Fibroblast of skin of right biceps (primary cell): Measurements from ENCODE around the gene CAMTA1.
"Not testable (repeated sequence)": the region's sequence is repeated elsewhere in the genome, so short reads cannot be mapped to it uniquely, and the experiment has no call there.

ENCODE experiments used
- DNase-seq: peaks from one replicate; pipeline ENCODE4 v3.0.0-alpha.2; 2013

CAMTA1 gene

GRCh38 chr1:7362947-7363346 is 577.7 kb downstream of the CAMTA1 start:
- no peak for DNase-seq

GRCh38 chr1:7363450-7363849 is 578.2 kb downstream of the CAMTA1 start:
- no peak for DNase-seq

GRCh38 chr1:7365706-7366105 is 580.5 kb downstream of the CAMTA1 start:
- DNase-seq, result no peak

GRCh38 chr1:7366286-7366954 is 581.2 kb downstream of the CAMTA1 start:
- no peak for DNase-seq

- DNase-seq, result no peak
Measured at GRCh38 chr1:7366955-7367665, 581.9 kb downstream of the CAMTA1 start.

- DNase-seq, result no peak
Measured at GRCh38 chr1:7369866-7370265, 584.6 kb downstream of the CAMTA1 start.

- DNase-seq, result no peak
Measured at GRCh38 chr1:7371926-7372325, 586.7 kb downstream of the CAMTA1 start.

GRCh38 chr1:7372477-7373120 is 587.3 kb downstream of the CAMTA1 start:
- no peak for DNase-seq

- no peak for DNase-seq
Measured at GRCh38 chr1:7373251-7373650, 588.0 kb downstream of the CAMTA1 start.

- DNase-seq, result peak; percentile 38
Measured at GRCh38 chr1:7373876-7374562, 588.8 kb downstream of the CAMTA1 start.

- DNase-seq, result no peak
Measured at GRCh38 chr1:7374563-7375160, 589.4 kb downstream of the CAMTA1 start.

- DNase-seq, result no peak
Measured at GRCh38 chr1:7375329-7375728, 590.1 kb downstream of the CAMTA1 start.

GRCh38 chr1:7375781-7376660 is 590.8 kb downstream of the CAMTA1 start:
- DNase-seq, result no peak

- no peak for DNase-seq
Measured at GRCh38 chr1:7376676-7377075, 591.4 kb downstream of the CAMTA1 start.

GRCh38 chr1:7378346-7379130 is 593.3 kb downstream of the CAMTA1 start:
- DNase-seq, result no peak

- peak; percentile 77 for DNase-seq
Measured at GRCh38 chr1:7379441-7379971, 594.3 kb downstream of the CAMTA1 start.

GRCh38 chr1:7380068-7380467 is 594.8 kb downstream of the CAMTA1 start:
- not testable (repeated sequence) for DNase-seq

- DNase-seq, result no peak
Measured at GRCh38 chr1:7380712-7381111, 595.5 kb downstream of the CAMTA1 start.

- not testable (repeated sequence) for DNase-seq
Measured at GRCh38 chr1:7381729-7382128, 596.5 kb downstream of the CAMTA1 start.

GRCh38 chr1:7382971-7383370 is 597.7 kb downstream of the CAMTA1 start:
- no peak for DNase-seq
